Measurements from ENCODE around the gene ATE1. TPM values are rescaled to one million over a fixed set of nuclear protein-coding genes. Genes with fewer than 3 reads are reported as not detected.
"Not testable (repeated sequence)": the region's sequence is repeated elsewhere in the genome, so short reads cannot be mapped to it uniquely, and the experiment has no call there.

ATE1 gene
- total RNA-seq, result 33.0 to 35.6 TPM (median 34.3 TPM) in 3 replicates

GRCh38 chr10:121927841-121928527, at the start of gene ATE1:
Gene ATE1 (minus strand): TSS chr10:121928031. CDS start chr10:121927949, 82 bp downstream.
- Mint-ChIP-seq H3K27ac (peak within 1 kb of the TSS; percentile 96), H3K27me3 (ENCODE audit: low read depth) (no peaks in the 10 kb centered on the region), H3K9me3 (no peaks in the 10 kb centered on the region), H3K4me3 (peak within 1 kb of the TSS; percentile 95), H3K4me1 (peaks cover 32% of the 10 kb centered on the region), H3K36me3 (peaks cover 5% of the 10 kb centered on the region)
- no peak for TF ChIP-seq CTCF (IDR thresholded peaks at IDR 0.05; ENCODE audit: unreplicated experiment)
- peak; percentile 77 to 88 for DNase-seq (ENCODE audit: low spot score in 2 of 2, unreplicated experiment in 2 of 2)

GRCh38 chr10:121976607-121977006, 48.8 kb upstream of the ATE1 start:
- Mint-ChIP-seq H3K36me3 (peaks cover 15% of the 10 kb centered on the region), H3K9me3 (peaks cover 20% of the 10 kb centered on the region), H3K27me3 (ENCODE audit: low read depth) (no peaks in the 10 kb centered on the region), H3K27ac (no peak overlapping the region), H3K4me3 (peak overlapping the region; percentile 36), H3K4me1 (peaks cover 10% of the 10 kb centered on the region)
- no peak for DNase-seq (ENCODE audit: low spot score in 2 of 2, unreplicated experiment in 2 of 2)
- TF ChIP-seq CTCF (IDR thresholded peaks at IDR 0.05; ENCODE audit: unreplicated experiment), result no peak

- peaks cover 21% of the 10 kb centered on the region for H3K36me3 Mint-ChIP-seq
- peak overlapping the region; percentile 63 for H3K4me3 Mint-ChIP-seq
- H3K4me1 Mint-ChIP-seq, result peaks cover 10% of the 10 kb centered on the region
- DNase-seq (ENCODE audit: low spot score in 2 of 2, unreplicated experiment in 2 of 2), result no peak
- TF ChIP-seq CTCF (IDR thresholded peaks at IDR 0.05; ENCODE audit: unreplicated experiment), result no peak
- H3K9me3 Mint-ChIP-seq, result peaks cover 17% of the 10 kb centered on the region
- H3K27ac Mint-ChIP-seq, result peak overlapping the region; percentile 21
- H3K27me3 Mint-ChIP-seq (ENCODE audit: low read depth), result no peaks in the 10 kb centered on the region
These were observed 47.7 kb upstream of the ATE1 start for GRCh38 chr10:121975295-121976086.

GRCh38 chr10:121974535-121975294, 46.9 kb upstream of the ATE1 start, which contains the start of gene NSMCE4A:
Gene NSMCE4A (minus strand): TSS chr10:121975217. CDS start chr10:121975165, 52 bp downstream.
- H3K27me3 Mint-ChIP-seq (ENCODE audit: low read depth), result no peaks in the 10 kb centered on the region
- H3K4me1 Mint-ChIP-seq, result peaks cover 10% of the 10 kb centered on the region
- TF ChIP-seq CTCF (IDR thresholded peaks at IDR 0.05; ENCODE audit: unreplicated experiment), result no peak
- peak within 1 kb of the TSS; percentile 74 for H3K4me3 Mint-ChIP-seq
- peaks cover 17% of the 10 kb centered on the region for H3K9me3 Mint-ChIP-seq
- H3K27ac Mint-ChIP-seq, result peak within 1 kb of the TSS; percentile 39
- peak; percentile 59 to 81 for DNase-seq (ENCODE audit: low spot score in 2 of 2, unreplicated experiment in 2 of 2)
- H3K36me3 Mint-ChIP-seq, result peaks cover 21% of the 10 kb centered on the region

GRCh38 chr10:121974019-121974534, 46.2 kb upstream of the ATE1 start:
- Mint-ChIP-seq H3K4me3 (peak overlapping the region; percentile 74), H3K27ac (peak overlapping the region; percentile 39), H3K36me3 (peaks cover 21% of the 10 kb centered on the region), H3K27me3 (ENCODE audit: low read depth) (no peaks in the 10 kb centered on the region), H3K9me3 (peaks cover 17% of the 10 kb centered on the region), H3K4me1 (peaks cover 10% of the 10 kb centered on the region)
- no peak for DNase-seq (ENCODE audit: low spot score in 2 of 2, unreplicated experiment in 2 of 2)
- no peak for TF ChIP-seq CTCF (IDR thresholded peaks at IDR 0.05; ENCODE audit: unreplicated experiment)

- DNase-seq (ENCODE audit: low spot score in 2 of 2, unreplicated experiment in 2 of 2); H3K9me3 Mint-ChIP-seq; H3K27ac Mint-ChIP-seq; H3K4me1 Mint-ChIP-seq; H3K4me3 Mint-ChIP-seq; H3K27me3 Mint-ChIP-seq (ENCODE audit: low read depth): not testable (repeated sequence)
- peaks cover 27% of the 10 kb centered on the region for H3K36me3 Mint-ChIP-seq
These were observed 41.3 kb upstream of the ATE1 start for GRCh38 chr10:121969086-121969485.

Measured in mesothelial cell of epicardium (in vitro differentiated cells).